Right kidney (tissue), 9 donors: ENCODE data around the gene ADIPOQ.
A peak's percentile ranks its signal among the peaks of the same experiment; 100 is the strongest.
"Not testable (repeated sequence)": the region's sequence is repeated elsewhere in the genome, so short reads cannot be mapped to it uniquely, and the experiment has no call there.

Experiments used
- DNase-seq: peaks from one replicate; pipeline ENCODE4 v3.0.0-alpha.2; 2016
- long read RNA-seq, 8 donors: transcript quantifications; one replicate each; lab custom pipeline, GENCODE V29; 2026

Gene ADIPOQ
- long read RNA-seq, donor 1: 0 reads
- long read RNA-seq, donor 2: 0 reads
- long read RNA-seq, donor 3: 0 reads
- long read RNA-seq, donor 4: 0 reads
- long read RNA-seq, donor 5: 0 reads
- long read RNA-seq, donor 6: 0 reads
- long read RNA-seq, donor 7: 0 reads
- long read RNA-seq, donor 8: 0 reads

- DNase-seq: no peak
These were observed at the start of gene ADIPOQ for GRCh38 chr3:186842426-186843038. Gene ADIPOQ (plus strand): TSS chr3:186842710. CDS start chr3:186853059, 10,349 bp downstream.

GRCh38 chr3:186798239-186798874, 44.2 kb upstream of the ADIPOQ start:
- no peak for DNase-seq

- no peak for DNase-seq
These were observed 42.2 kb upstream of the ADIPOQ start for GRCh38 chr3:186800285-186800684.

GRCh38 chr3:186802701-186803100, 39.8 kb upstream of the ADIPOQ start:
- no peak for DNase-seq

- not testable (repeated sequence) for DNase-seq
These were observed 39.1 kb upstream of the ADIPOQ start for GRCh38 chr3:186803447-186803846.

- peak; percentile 93 for DNase-seq
These were observed 36.1 kb upstream of the ADIPOQ start, which contains the start of gene RFC4 for GRCh38 chr3:186806089-186807055. Gene RFC4 (minus strand): TSS chr3:186806482. CDS start chr3:186804713, 1,769 bp downstream.

GRCh38 chr3:186807231-186807630, 35.3 kb upstream of the ADIPOQ start:
- DNase-seq: no peak

- DNase-seq: no peak
These were observed 32.0 kb upstream of the ADIPOQ start for GRCh38 chr3:186810336-186810996.

GRCh38 chr3:186811313-186811712, 31.2 kb upstream of the ADIPOQ start:
- DNase-seq: not testable (repeated sequence)

- DNase-seq: no peak
These were observed 28.4 kb upstream of the ADIPOQ start for GRCh38 chr3:186814100-186814499.

GRCh38 chr3:186815435-186815834, 27.1 kb upstream of the ADIPOQ start:
- DNase-seq: no peak

- DNase-seq: no peak
These were observed 24.0 kb upstream of the ADIPOQ start for GRCh38 chr3:186818516-186818915.

- no peak for DNase-seq
These were observed 23.6 kb upstream of the ADIPOQ start for GRCh38 chr3:186818956-186819355.

- DNase-seq: no peak
These were observed 20.8 kb upstream of the ADIPOQ start for GRCh38 chr3:186821429-186822387.

- not testable (repeated sequence) for DNase-seq
These were observed 20.1 kb upstream of the ADIPOQ start for GRCh38 chr3:186822388-186822759.

GRCh38 chr3:186823386-186823785, 19.1 kb upstream of the ADIPOQ start:
- no peak for DNase-seq

- DNase-seq: no peak
These were observed 17.9 kb upstream of the ADIPOQ start for GRCh38 chr3:186824430-186825139.

GRCh38 chr3:186825294-186825821, 17.2 kb upstream of the ADIPOQ start:
- peak; percentile 63 for DNase-seq

GRCh38 chr3:186825872-186826409, 16.6 kb upstream of the ADIPOQ start:
- peak; percentile 44 for DNase-seq
